Mucosa of stomach (tissue), 1 donor: ENCODE measurements around the gene ITPA.

ENCODE experiments used
- H3K27me3 ChIP-seq: one replicate; pipeline ENCODE4 v1.7.0; 2013; ENCODE audit warnings: mild to moderate bottlenecking, low read length; ENCODE audit not compliant: control insufficient read depth, insufficient read depth
- H3K36me3 ChIP-seq: one replicate; pipeline ENCODE4 v1.7.0; 2013; ENCODE audit warnings: low read length; ENCODE audit not compliant: control insufficient read depth, insufficient read depth
- H3K4me1 ChIP-seq: one replicate; pipeline ENCODE4 v1.7.0; 2013; ENCODE audit warnings: mild to moderate bottlenecking, low read length; ENCODE audit not compliant: control insufficient read depth, insufficient read depth
- H3K4me3 ChIP-seq: one replicate; pipeline ENCODE4 v1.7.0; 2013; ENCODE audit warnings: low read length
- H3K9ac ChIP-seq: one replicate; pipeline ENCODE4 v1.7.0; 2013; ENCODE audit warnings: mild to moderate bottlenecking, low read length, moderate library complexity
- H3K9me3 ChIP-seq: one replicate; pipeline ENCODE4 v1.7.0; 2013; ENCODE audit warnings: mild to moderate bottlenecking, low read length, moderate library complexity; ENCODE audit not compliant: control insufficient read depth
- donor health status: Pancreatic carcinoma.

ITPA gene

DNA sequence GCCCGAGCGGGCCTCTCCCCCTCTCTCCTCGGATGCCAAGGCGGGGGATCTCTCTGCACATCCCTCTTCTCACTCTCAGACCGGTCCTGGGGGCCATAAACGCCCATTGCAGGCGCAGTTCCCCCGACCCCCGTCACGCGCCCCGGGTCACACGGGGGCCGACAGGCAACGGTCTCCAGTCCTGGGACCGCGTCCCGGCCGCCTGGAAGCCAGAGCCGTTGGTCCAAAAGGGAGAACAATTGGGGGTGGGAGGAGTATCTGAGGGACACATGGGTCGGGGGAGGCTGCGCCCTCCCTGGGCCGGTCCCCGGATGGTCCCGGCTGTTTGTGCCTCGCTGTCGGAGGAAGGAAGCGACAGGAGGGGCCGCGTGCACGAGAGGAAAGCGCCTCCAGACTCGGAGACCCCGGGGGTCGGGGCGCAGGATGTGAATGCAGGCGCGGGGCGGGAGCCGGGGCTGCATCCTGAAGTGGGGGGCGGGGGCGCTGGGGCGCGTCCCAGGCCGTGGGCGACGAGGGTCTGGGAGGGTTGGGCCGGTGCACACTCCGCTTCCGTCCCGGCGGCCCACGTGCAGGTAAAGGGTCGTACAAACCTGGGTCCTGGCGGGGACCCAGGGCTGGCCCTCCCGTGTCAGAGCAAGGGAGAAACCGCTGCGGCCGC lies 28.8 kb downstream of the ITPA start:
- peaks cover 6% of the 10 kb centered on the region for H3K4me1 ChIP-seq
- no peak overlapping the region for H3K4me3 ChIP-seq
- H3K9ac ChIP-seq = peak overlapping the region; percentile 4
- peaks cover 41% of the 10 kb centered on the region for H3K27me3 ChIP-seq
- no peaks in the 10 kb centered on the region for H3K9me3 ChIP-seq
- no peaks in the 10 kb centered on the region for H3K36me3 ChIP-seq

DNA sequence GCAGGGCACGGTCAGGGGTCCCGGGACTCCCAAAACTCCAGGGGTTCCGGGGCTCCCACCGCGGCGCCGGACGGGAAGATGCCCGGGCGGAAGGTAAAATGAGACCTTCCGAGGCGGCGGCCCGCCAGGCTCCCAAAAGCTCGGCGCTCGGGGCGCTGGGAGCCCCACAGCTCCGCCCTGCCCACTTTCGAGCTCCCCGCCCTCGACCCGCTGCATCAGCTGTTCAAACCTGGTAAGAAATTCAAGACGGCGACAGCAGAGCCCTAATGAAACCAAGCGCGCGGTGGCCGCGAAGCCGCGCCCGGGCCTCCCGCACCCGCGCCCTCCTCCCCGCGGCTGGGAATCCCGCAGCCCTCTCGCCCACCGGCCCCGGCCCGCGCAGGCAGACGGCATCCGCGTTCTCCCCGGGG lies 29.3 kb downstream of the ITPA start:
- peak overlapping the region; percentile 63 for H3K9ac ChIP-seq
- no peak overlapping the region for H3K4me3 ChIP-seq
- H3K9me3 ChIP-seq = no peaks in the 10 kb centered on the region
- peaks cover 41% of the 10 kb centered on the region for H3K27me3 ChIP-seq
- H3K4me1 ChIP-seq = peaks cover 6% of the 10 kb centered on the region
- H3K36me3 ChIP-seq = no peaks in the 10 kb centered on the region

DNA sequence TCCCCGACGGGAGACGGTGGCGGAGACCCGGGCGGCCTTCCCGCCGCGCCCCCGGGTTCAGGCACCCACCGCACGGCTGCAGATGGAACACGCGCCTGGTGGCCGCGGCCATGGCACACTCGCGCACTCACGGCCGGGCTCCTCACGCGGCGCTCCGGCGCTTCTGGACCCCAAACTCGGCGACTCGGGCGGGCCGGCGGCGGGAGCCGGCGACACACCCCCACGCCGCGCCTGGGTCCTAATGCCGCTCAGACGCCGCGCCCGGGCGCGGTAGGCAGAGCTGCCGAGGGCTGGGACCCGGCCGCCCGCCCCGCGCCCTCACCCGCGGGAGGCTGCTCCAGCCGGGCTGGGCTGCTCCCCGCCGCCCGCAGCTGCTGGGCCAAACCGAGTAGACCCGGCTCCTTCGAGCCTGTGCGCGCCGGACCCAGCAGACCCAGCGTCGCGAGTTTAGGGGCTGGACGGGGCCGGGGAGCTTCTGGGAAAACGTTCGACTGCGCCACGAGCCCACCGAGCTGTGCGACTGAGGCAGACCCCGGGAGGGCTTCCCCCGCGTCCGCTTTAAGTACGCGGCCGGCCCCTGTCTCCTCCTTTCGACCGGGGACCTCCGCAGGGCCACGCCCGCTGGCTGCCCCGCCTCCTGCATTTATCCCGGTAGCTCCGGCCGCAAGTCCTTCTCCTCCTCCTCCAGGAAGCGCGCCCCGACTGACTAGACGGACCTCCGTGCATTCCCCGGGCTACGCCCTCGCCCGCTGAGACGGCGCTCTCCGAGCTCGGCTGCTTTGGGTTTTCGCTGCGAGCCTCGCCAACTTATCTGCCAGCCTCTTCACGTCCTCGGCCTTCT lies 29.9 kb downstream of the ITPA start, which contains the start of gene SLC4A11:
Gene SLC4A11, minus strand, starts transcription at position 165 of the 841 bp plus-strand sequence. Its CDS starts 53 bp downstream, at position 112.
- peak within 1 kb of the TSS; percentile 63 for H3K9ac ChIP-seq

DNA sequence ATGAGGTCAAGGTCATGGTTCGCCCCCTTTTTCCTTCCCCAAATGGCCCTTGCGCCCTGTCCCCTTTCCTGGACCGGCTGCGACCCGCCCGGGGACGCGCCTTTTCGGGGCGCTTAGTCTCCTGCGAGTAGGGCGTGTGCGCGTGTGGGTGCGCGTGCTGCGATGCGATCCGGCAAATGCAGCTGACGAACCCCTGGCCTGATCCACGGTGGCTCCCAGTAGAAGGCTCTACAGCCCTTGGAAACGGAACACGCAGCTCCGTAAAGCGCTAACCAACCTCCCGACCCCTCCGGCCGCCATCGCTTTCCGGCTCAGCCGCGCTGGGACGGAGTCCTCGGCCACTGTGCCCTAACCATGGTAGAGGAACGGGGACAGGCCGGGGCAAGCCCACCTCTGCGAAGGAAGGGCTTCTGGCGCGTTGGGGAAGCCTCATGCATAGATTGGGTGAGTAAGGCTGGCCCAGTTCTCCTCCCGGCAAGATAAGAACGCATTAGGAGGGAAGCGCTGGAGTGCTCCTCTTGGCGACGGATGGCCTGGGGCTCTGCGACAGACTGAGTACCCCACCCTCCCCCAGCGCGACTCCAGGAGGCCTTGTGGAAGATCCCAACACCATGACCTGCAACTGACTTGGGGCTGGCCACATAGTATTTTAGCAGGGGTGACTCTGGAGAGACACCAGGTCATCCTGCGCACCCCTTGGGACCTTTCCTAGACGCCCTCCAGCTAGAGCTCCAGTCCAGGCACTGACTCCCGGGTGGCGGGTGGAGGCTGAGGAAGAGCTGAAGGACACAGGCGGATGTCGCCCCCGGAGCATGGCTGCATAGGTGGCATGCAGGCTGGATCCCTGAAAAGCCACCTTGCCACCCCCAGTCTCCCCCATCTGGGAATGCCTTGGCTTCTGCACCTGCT lies 30.8 kb downstream of the ITPA start:
- peaks cover 47% of the 10 kb centered on the region for H3K27me3 ChIP-seq
- H3K4me3 ChIP-seq = peak overlapping the region; percentile 60
- peaks cover 6% of the 10 kb centered on the region for H3K4me1 ChIP-seq
- H3K9me3 ChIP-seq = no peaks in the 10 kb centered on the region
- H3K36me3 ChIP-seq = no peaks in the 10 kb centered on the region
- peak overlapping the region; percentile 63 for H3K9ac ChIP-seq

More for the DNA sequence above, 29.9 kb downstream of the ITPA start, which contains the start of gene SLC4A11:
- Histone ChIP-seq H3K4me1 (peaks cover 6% of the 10 kb centered on the region), H3K36me3 (no peaks in the 10 kb centered on the region), H3K9me3 (no peaks in the 10 kb centered on the region), H3K27me3 (peaks cover 42% of the 10 kb centered on the region), H3K4me3 (peak within 1 kb of the TSS; percentile 60)

DNA sequence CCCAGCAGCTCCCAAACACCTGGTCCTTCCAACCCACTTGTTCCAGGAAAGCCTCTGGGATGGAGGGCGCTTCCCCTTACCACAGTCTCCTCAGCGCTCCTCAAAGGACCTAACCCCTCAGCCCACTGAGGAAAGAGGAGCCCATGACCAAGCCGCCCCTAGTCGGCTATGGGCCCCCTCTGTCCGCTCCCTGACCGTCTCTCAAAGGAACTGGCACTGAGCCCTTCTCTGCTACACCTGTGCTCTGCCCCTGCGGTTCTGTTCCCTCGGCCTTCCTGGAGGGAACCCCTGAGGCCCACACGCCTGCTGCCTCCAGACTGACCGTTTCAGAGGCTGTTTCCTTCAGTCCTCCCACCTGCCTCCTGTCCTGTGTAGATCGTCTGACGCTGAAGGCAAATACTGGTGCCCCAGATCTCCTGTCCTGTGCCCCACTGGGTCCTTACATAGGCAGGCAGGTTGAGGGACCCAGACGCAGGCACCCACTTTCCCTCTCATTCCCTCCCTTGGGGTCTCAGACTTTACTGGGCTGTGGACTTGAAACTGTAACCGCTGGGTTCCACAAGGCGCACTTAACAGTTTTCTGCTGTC lies 31.6 kb downstream of the ITPA start:
- Histone ChIP-seq H3K9me3 (no peaks in the 10 kb centered on the region), H3K27me3 (peaks cover 42% of the 10 kb centered on the region), H3K4me1 (peaks cover 6% of the 10 kb centered on the region), H3K36me3 (no peaks in the 10 kb centered on the region), H3K9ac (no peak overlapping the region), H3K4me3 (no peak overlapping the region)

DNA sequence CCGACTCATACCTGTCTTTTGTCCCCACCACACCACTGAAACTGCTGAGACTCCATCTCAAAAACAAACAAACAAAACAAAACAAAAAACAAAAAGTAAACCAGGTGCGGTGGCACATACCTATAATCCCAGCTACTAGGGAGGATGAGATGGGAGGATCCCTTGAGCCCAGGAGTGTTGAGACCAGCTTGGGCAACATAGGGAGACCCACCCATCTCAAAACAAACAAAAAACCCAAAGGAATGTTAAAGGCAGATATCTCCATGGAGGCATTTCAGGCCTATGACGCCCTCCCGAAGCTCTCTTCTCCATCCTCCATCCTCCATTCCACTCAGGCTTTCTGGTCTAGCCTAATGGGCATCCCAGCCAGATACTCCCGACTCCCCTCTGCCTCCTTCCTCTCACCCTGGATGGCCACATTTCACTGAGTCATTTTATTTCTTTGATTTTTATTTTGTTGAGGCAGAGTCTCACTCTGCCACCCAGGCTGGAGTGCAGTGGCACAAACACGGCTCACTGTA lies 32.9 kb downstream of the ITPA start:
- peaks cover 34% of the 10 kb centered on the region for H3K27me3 ChIP-seq
- H3K9me3 ChIP-seq = no peaks in the 10 kb centered on the region
- H3K36me3 ChIP-seq = no peaks in the 10 kb centered on the region
- H3K9ac ChIP-seq = no peak overlapping the region
- H3K4me1 ChIP-seq = peaks cover 6% of the 10 kb centered on the region
- H3K4me3 ChIP-seq = no peak overlapping the region

DNA sequence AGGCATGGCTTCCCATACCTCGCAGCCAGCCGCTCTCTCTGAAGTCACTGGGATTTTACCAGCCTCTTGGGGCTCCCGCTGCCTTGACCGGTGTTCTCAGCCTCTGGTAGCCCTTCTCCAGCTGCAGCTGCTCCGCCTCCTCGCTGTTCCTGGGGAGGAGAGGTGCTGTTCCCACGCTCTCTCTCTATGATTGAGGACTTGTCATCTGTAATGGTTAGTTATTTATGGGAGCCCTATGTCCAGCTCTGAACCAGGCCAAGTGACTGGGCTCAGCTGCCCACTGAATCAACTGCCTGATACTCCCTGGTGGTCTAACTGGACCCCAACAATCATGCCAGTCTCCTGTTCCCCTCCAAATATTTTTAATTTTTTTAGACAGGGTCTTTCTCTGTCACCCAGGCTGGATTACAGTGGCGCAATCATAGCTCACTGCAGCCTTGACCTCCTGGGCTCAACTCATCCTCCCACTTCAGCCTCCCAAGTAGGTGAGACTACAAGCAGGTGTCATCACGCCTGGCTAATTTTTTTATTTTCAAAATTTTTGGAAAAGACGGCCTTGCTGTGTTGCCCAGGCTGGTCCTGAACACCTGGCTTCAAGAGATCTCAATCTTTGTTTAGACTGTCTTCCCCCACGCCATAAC lies 34.5 kb downstream of the ITPA start:
- no peak overlapping the region for H3K4me3 ChIP-seq
- H3K36me3 ChIP-seq = no peaks in the 10 kb centered on the region
- no peak overlapping the region for H3K9ac ChIP-seq
- no peaks in the 10 kb centered on the region for H3K9me3 ChIP-seq
- peaks cover 30% of the 10 kb centered on the region for H3K27me3 ChIP-seq
- peaks cover 8% of the 10 kb centered on the region for H3K4me1 ChIP-seq

DNA sequence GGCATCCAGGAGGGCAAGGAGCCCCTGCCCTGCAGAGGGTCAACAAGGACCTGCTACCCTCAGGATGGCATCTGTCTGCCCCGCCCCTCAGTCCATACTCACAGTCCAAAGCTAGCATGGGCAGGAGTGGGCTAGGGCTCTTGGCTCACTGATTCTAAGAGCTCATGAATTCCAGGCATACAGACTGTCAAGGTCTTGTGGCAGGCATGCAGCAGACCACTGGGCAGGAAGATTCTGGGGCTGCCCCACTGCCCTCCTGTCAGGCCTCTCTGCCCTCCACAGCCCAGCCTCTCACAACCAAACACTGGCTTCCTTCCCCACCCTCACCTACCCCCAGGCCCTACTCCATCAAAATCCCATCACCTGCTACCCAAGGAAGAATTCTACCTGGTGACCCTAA lies 35.3 kb downstream of the ITPA start:
- no peaks in the 10 kb centered on the region for H3K36me3 ChIP-seq
- no peaks in the 10 kb centered on the region for H3K9me3 ChIP-seq
- H3K9ac ChIP-seq = no peak overlapping the region
- H3K27me3 ChIP-seq = peaks cover 30% of the 10 kb centered on the region
- H3K4me3 ChIP-seq = no peak overlapping the region
- H3K4me1 ChIP-seq = peaks cover 9% of the 10 kb centered on the region

DNA sequence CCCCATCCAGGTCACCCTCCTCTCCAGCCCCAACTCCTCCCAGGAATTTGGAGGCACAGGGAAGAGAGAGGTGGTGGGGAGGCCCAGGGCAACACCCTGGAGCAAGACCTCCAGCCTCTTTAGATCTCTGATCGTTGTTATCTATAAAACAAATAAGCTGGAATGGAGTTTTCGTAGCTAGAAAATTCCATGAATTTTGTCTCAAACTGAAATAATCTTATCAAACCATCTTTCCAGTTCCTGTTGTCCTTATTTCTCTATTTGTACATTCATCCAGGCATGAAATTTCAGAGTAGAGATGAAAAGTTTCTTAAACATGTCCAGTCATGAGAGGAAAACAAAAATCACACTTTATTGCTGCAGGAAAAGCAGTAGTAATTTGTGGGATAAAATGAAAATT lies 35.9 kb downstream of the ITPA start:
- H3K4me3 ChIP-seq = no peak overlapping the region

DNA sequence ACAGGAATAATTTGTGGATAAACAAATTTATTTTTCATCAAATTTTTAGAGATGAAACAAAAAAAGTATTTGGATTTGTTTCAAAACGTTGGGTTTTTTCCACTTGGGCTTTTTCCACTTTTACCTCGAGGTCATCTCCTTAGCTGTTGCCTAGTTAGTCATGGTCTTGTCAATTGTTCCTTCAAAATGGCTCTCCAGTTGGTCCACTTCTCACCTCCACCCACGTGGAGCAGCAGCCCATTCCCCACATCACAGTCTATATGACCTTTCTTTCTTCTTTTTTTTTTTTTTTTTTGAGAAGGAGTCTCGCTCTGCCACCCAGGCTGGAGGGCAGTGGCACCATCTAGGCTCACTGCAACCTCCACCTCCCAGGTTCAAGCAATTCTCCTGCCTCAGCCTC lies 36.4 kb downstream of the ITPA start:
- Histone ChIP-seq H3K36me3 (no peaks in the 10 kb centered on the region), H3K4me3 (no peak overlapping the region), H3K9ac (no peak overlapping the region), H3K27me3 (peaks cover 24% of the 10 kb centered on the region), H3K4me1 (peaks cover 9% of the 10 kb centered on the region), H3K9me3 (no peaks in the 10 kb centered on the region)

More for the DNA sequence above, 35.9 kb downstream of the ITPA start:
- no peaks in the 10 kb centered on the region for H3K36me3 ChIP-seq
- H3K9me3 ChIP-seq = no peaks in the 10 kb centered on the region
- peaks cover 27% of the 10 kb centered on the region for H3K27me3 ChIP-seq
- H3K9ac ChIP-seq = no peak overlapping the region
- H3K4me1 ChIP-seq = peaks cover 9% of the 10 kb centered on the region

DNA sequence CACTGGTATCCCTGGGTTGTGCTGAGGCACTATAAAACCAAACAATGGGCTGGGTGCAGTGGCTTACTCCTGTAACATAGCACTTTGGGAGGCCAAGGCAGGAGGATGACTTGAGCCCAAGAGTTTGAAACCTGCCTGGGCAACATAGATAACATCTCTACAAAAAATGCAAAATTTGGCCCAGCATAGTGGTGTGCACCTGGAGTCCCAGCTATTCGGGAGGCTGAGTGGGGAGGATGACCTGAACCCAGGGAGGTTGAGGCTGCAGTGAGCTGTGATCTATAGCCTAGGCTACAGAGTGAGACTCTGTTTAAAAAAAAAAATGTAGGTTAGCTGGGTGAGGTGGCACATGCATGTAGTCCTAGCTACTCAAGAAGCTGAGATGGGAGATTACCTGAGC lies 37.4 kb downstream of the ITPA start:
- Histone ChIP-seq H3K36me3 (no peaks in the 10 kb centered on the region), H3K4me1 (peaks cover 9% of the 10 kb centered on the region), H3K9ac (no peak overlapping the region), H3K27me3 (peaks cover 24% of the 10 kb centered on the region), H3K4me3 (no peak overlapping the region), H3K9me3 (no peaks in the 10 kb centered on the region)
